GM18526 (cell line): ENCODE data around the gene TAP1.

Source experiments
- POLR2A ChIP-seq: IDR thresholded peaks from 3 replicates; pipeline ENCODE4 v1.6.1; 2011; ENCODE audit not compliant: insufficient read length; ENCODE audit errors: extremely low read depth

TAP1 gene

GRCh38 chr6:32796848-32797776 is 56.4 kb downstream of the TAP1 start:
- TF ChIP-seq POLR2A, result no peak
